AML-193 (cell line): Measurements from ENCODE around the gene ZSCAN5B.
"Not testable (repeated sequence)": the region's sequence is repeated elsewhere in the genome, so short reads cannot be mapped to it uniquely, and the experiment has no call there.

ENCODE experiments used
- DNase-seq, 2 experiments: peaks; one replicate each; lab custom pipeline; 2025; lab: John Stamatoyannopoulos, UW

ZSCAN5B gene, protein sequence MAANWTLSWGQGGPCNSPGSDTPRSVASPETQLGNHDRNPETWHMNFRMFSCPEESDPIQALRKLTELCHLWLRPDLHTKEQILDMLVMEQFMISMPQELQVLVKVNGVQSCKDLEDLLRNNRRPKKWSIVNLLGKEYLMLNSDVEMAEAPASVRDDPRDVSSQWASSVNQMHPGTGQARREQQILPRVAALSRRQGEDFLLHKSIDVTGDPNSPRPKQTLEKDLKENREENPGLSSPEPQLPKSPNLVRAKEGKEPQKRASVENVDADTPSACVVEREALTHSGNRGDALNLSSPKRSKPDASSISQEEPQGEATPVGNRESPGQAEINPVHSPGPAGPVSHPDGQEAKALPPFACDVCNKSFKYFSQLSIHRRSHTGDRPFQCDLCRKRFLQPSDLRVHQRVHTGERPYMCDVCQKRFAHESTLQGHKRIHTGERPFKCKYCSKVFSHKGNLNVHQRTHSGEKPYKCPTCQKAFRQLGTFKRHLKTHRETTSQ

DNA sequence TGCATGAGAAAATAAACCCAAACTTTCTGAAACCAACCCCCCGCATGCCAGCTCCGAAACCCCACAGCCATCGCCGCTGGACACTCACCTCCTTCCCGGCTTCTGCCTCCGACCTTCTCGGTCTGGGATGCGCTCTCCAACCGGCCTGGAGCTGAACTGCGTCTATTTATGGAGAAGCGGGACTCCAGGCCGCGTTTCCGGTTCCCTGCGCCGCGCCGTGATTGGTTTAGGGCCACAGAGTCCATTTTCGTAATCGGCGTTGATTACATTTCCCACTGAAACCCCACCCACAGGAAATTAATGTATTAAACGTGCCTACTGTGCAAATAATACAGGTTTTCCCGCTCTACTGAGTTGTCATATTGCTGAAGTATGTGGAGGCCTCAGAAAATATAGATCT lies at the start of gene ZSCAN5B:
ZSCAN5B (minus strand) TSS at position 138 of the 400 bp plus-strand sequence. CDS start 4,731 bp downstream, outside the sequence.
- not testable (repeated sequence) for DNase-seq

GRCh38 chr19:56245764-56246163 lies 48.2 kb upstream of the ZSCAN5B start:
- DNase-seq: not testable (repeated sequence)

DNA sequence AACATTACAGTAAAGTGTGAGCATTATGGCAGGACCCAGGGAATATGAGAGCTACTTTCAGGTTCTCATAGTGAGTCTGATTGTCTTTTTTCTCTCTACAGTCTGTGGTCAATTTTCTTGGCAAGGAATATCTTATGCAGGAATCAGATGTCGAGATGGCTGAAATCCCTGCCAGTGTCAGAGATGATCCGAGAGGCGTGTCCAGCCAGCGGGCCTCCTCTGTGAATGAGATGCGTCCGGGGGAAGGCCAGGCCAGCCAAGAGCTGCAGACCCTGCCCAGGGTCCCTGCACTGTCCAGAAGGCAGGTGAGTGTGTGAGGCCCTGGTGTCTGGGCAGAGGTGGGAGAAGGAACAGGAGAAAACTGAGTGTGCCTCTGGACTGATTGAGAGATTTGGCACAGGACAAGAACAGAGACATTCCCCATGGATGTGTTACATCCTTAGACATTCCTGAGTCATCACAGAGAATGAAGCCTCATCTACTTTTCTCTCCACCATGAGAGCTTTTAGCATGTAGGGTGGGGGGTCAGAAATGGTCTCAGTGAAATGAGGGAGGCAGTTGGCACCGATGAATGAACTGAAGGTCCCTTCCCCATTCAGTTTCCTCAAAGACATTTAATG lies 47.6 kb upstream of the ZSCAN5B start:
- DNase-seq: no peak

- DNase-seq: no peak
Measured at GRCh38 chr19:56223481-56223880, 25.9 kb upstream of the ZSCAN5B start.

- no peak for DNase-seq
Measured at GRCh38 chr19:56222901-56223300, 25.3 kb upstream of the ZSCAN5B start.

DNA sequence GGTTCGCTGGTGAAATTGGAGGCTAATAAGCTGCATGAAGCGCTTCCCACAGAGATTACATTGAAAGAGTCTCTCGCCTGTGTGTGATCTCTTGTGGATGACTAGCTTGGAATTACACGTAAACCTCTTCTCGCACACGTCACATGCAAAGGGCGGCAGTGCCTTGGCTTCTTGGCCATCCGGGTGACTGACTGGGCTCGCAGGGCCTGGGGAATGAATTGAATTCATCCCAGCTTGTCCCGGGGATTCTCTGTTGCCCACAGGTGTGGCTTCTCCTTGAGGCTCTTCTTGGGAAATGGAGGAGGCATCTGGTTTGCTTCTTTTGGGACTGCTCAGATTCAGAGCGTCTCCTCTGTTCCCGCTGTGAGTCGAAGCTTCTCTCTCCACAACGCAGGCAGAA lies 24.3 kb upstream of the ZSCAN5B start:
- DNase-seq: no peak

GRCh38 chr19:56221442-56221841 lies 23.9 kb upstream of the ZSCAN5B start:
- not testable (repeated sequence) for DNase-seq

DNA sequence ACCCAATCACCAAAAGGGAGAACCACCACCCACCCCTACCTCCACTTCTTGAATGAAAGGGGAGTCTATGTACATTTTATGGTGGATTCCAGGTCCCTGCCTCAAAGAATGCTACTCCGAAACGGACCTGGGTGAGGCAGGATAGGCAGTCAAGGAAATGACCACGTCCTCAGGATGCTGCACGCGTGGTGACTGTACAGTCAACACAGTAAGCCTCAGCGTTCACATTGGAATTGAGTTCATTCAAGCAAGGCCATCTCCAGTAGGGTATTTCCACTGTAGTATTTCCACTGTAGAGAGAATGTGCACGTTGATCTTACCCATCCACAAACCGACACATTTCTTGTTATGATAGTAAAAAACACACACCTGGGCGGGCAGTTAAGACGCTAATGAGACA lies 21.4 kb upstream of the ZSCAN5B start:
- no peak for DNase-seq

GRCh38 chr19:56217039-56217949 lies 19.7 kb upstream of the ZSCAN5B start:
- no peak for DNase-seq

- no peak for DNase-seq
Measured at GRCh38 chr19:56211718-56212117, 14.1 kb upstream of the ZSCAN5B start.

GRCh38 chr19:56210036-56210435 lies 12.5 kb upstream of the ZSCAN5B start:
- not testable (repeated sequence) for DNase-seq

DNA sequence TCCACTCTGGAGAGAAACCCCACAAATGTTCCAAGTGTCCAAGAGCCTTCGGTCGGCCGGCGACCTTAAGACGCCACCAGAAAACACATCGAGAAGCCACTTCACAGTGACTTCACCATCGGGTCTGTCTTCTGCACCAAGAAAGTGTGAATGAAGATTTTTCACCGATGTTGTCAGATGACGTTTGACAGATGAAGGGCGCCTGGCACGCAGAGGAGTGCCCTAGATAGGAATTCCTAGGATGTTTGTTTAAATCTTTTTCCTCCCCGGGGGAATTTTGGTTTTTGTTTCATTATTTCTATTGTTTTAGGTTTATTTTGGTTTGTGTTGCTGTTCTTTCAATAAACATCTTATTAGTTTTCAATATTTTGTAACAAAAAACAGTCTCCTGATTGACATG lies 11.5 kb upstream of the ZSCAN5B start:
- DNase-seq: no peak

DNA sequence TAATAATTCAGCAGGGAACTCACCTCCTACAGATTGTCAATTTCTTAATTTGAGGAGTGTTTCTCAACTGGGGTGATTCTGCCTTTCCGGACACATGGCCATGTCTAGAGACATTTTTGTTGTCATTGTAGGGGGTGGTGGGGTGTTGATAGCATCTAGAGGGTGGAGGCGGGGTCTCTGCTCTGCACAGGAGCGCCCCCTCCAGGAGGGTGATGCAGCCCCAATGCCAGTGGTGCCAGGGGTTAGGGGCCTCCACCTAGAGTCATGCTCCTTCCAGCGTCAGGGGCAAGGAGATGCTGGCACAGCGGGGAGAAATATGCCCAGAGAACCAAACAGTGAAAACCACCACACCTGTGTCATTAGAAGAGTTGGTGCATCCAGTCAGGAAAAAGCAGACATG lies 10.0 kb upstream of the ZSCAN5B start:
- DNase-seq: not testable (repeated sequence)

DNA sequence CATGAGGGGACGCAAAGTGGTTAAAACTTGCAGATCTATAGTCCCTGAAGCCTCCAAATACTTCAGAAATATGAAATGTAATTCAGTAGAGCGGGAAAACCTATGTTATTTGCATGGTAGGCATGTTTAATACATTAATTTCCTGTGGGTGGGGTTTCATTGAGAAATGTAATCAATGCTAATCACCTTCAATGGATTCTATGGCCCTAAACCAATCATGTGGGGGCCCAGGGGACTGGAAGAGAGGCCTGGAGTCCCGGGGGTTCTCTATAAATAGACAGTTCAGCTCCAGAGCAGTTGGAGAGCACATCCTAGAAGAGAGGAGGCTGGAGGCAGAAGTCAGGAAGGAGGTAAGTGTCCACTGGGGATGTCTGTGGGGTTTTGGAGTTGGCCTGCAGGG lies 4.4 kb upstream of the ZSCAN5B start, which contains the start of gene ZSCAN5C:
ZSCAN5C (plus strand) TSS at position 301 of the 400 bp plus-strand sequence. CDS start 3,641 bp downstream, outside the sequence.
- no peak for DNase-seq

DNA sequence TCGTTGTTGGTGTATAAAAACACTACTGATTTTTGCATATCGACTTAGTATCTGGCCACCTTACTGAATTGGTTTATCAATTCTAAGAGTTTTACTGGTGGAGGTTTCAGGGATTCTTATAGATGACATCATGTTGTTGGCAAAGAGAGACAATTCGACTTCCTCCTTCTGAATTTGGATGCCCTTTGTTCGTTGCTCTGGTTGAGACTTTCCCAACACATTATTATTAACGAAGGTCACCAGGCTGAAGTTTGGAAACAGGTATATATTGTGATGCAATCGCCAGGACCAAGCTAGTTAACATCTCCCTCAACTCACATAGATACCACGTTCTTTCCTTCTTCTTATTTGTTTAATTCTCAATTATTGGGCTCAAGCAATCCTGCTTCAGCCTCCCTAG lies 2.1 kb upstream of the ZSCAN5B start:
- DNase-seq: no peak

- DNase-seq: no peak
Measured at GRCh38 chr19:56193981-56194640, 3.5 kb downstream of the ZSCAN5B start.

- DNase-seq: no peak
Measured at GRCh38 chr19:56191711-56192110, 5.9 kb downstream of the ZSCAN5B start.

GRCh38 chr19:56191115-56191514 lies 6.5 kb downstream of the ZSCAN5B start:
- no peak for DNase-seq

DNA sequence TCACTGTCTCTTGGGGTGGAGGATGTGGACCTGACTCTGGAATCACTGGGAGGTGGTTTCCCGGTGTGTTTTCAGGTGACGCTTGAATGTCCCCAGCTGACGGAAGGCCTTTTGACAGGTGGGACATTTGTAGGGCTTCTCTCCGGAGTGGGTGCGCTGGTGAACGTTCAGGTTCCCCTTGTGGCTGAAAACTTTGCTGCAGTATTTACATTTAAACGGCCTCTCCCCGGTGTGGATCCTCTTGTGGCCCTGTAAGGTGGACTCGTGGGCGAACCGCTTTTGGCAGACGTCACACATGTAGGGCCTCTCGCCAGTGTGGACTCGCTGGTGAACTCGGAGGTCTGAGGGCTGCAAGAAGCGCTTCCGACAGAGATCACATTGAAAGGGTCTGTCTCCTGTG lies 7.8 kb downstream of the ZSCAN5B start:
- DNase-seq: no peak

- no peak for DNase-seq
Measured at GRCh38 chr19:56177564-56178243, 19.9 kb downstream of the ZSCAN5B start.

- DNase-seq: no peak
Measured at GRCh38 chr19:56176881-56177280, 20.7 kb downstream of the ZSCAN5B start.
